ENCODE results near the gene C1GALT1. TPM values are rescaled to one million over a fixed set of nuclear protein-coding genes. Genes with fewer than 3 reads are reported as not detected.
"Not testable (repeated sequence)": the region's sequence is repeated elsewhere in the genome, so short reads cannot be mapped to it uniquely, and the experiment has no call there.

Gene C1GALT1
- total RNA-seq, 1 donor from 2014 or later, result 37.2 TPM

- H3K27me3 Mint-ChIP-seq; H3K36me3 Mint-ChIP-seq (ENCODE audit: low read depth); DNase-seq; H3K4me3 Mint-ChIP-seq; intact Hi-C loops (cut with micrococcal nuclease); H3K27ac Mint-ChIP-seq: not testable (repeated sequence)
- peaks cover 30% of the 10 kb centered on the region for H3K4me1 Mint-ChIP-seq
- H3K9me3 Mint-ChIP-seq, result peaks cover 15% of the 10 kb centered on the region
These were observed 28.0 kb upstream of the C1GALT1 start for GRCh38 chr7:7154355-7154754.

DNA sequence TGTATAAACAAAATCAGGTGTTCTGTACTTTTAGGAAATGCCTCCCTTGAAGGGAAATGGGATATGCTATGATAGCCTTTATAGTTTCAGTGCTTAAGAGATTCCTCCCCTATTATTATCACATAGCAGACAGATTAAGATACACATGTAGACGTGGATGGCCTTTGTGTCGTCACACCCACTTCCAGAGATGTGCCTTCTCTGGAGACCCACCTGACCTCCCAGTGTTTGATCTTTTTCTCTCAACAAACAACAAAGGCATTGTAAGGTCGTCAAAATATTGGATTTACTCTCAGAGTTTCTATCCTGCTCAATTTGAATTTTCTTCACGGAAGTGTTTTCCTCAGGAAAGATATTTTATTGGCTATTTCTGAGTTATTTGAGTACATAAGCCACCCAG lies 25.7 kb upstream of the C1GALT1 start:
- H3K4me1 Mint-ChIP-seq, result peaks cover 46% of the 10 kb centered on the region
- peaks cover 18% of the 10 kb centered on the region for H3K36me3 Mint-ChIP-seq (ENCODE audit: low read depth)
- H3K27ac Mint-ChIP-seq, result peak overlapping the region; percentile 83
- DNase-seq, result no peak
- peaks cover 24% of the 10 kb centered on the region for H3K9me3 Mint-ChIP-seq
- intact Hi-C loops (cut with micrococcal nuclease), result loop anchor here (1.0 to 5.0 kb wide), 2 partner anchors 26 to 411 kb away; partner anchors contain the start of genes C1GALT1 and MIOS
- H3K4me3 Mint-ChIP-seq, result peak overlapping the region; percentile 80
- H3K27me3 Mint-ChIP-seq, result no peaks in the 10 kb centered on the region

DNA sequence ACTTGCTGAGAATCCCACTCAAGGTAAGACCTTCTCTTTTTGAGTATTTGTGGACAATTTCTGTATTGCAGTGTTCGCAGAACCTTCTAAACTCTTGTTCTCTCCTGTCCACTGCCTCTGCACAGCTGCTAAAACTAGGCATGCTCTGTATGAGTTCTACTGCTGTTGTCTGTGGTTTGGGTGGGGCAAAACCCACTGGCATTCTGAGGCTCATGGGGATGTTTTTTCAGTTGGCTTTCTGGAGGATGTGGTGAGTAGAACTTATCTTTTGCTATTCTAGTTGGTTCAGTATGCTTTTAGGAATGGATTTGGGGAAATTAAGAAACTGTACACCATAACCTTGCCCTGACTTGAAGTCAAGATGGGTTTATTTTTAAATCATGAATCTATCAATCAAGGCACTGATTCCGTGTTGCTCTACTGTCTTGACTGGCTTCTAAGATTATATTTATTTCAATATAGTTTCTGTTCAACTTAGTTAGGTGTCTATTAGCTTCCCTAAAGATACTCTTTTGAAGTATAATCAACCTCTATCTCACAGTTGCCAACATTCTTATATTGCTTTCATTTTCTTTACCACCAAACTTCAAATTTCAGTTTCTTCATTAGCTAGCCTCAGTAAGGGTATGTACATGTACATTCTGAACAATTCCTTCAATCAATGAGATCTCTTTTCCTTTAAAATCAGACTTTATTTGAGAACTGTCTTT lies 25.0 kb upstream of the C1GALT1 start:
- intact Hi-C loops (cut with micrococcal nuclease), result loop anchor here (1.0 to 5.0 kb wide), 2 partner anchors 25 to 410 kb away; partner anchors contain the start of genes C1GALT1 and MIOS
- Mint-ChIP-seq H3K27ac (peak overlapping the region; percentile 83), H3K27me3 (no peaks in the 10 kb centered on the region), H3K4me1 (peaks cover 46% of the 10 kb centered on the region), H3K36me3 (ENCODE audit: low read depth) (peaks cover 19% of the 10 kb centered on the region), H3K4me3 (peak overlapping the region; percentile 80), H3K9me3 (peaks cover 25% of the 10 kb centered on the region)
- DNase-seq, result peak; percentile 90

- Mint-ChIP-seq H3K4me1 (peaks cover 46% of the 10 kb centered on the region), H3K4me3 (peak overlapping the region; percentile 80), H3K36me3 (ENCODE audit: low read depth) (peaks cover 19% of the 10 kb centered on the region), H3K27me3 (no peaks in the 10 kb centered on the region), H3K27ac (peak overlapping the region; percentile 83), H3K9me3 (peaks cover 25% of the 10 kb centered on the region)
- intact Hi-C loops (cut with micrococcal nuclease), result loop anchor here (1.0 to 5.0 kb wide), 2 partner anchors 24 to 409 kb away; partner anchors contain the start of genes C1GALT1 and MIOS
- no peak for DNase-seq
These were observed 24.5 kb upstream of the C1GALT1 start for GRCh38 chr7:7157887-7158271.

DNA sequence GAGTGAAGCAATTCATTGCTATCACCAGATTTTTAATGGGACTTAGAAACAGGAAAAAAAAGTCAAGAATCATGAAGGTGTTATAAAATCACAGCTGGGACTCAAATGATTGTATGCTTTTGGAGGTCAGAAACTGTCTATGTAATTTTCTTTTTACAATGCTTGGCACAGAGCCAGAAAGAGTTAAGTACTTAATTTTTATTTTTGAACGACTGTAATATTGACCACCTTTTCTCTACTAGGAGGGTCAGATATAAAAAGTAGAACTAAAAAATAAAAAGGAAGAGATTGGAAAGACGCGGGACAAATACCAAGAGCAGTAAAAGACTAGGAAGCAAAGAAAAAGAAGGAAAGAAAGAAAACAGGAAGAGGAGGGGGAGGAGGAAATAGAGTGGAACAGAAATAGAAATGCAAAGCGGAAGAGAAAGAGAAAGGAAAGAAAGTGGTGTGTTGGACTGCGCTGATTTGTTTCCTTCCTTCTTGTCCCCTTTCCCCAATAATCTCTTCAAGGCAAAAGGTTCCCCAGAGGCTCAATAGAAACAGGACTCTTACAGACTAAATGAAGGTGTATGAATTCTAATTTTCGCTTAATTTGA lies 23.2 kb upstream of the C1GALT1 start:
- H3K9me3 Mint-ChIP-seq, result peaks cover 28% of the 10 kb centered on the region
- H3K4me3 Mint-ChIP-seq, result peak overlapping the region; percentile 76
- DNase-seq, result no peak
- H3K27ac Mint-ChIP-seq, result peak overlapping the region; percentile 55
- H3K27me3 Mint-ChIP-seq, result no peaks in the 10 kb centered on the region
- intact Hi-C loops (cut with micrococcal nuclease), result loop anchor here (5.0 kb wide), 1 partner anchor 408 kb away; the partner anchor contains the start of gene MIOS
- peaks cover 20% of the 10 kb centered on the region for H3K36me3 Mint-ChIP-seq (ENCODE audit: low read depth)
- H3K4me1 Mint-ChIP-seq, result peaks cover 48% of the 10 kb centered on the region

- peaks cover 16% of the 10 kb centered on the region for H3K9me3 Mint-ChIP-seq
- H3K27ac Mint-ChIP-seq, result no peak overlapping the region
- peaks cover 22% of the 10 kb centered on the region for H3K36me3 Mint-ChIP-seq (ENCODE audit: low read depth)
- H3K4me1 Mint-ChIP-seq, result peaks cover 29% of the 10 kb centered on the region
- H3K27me3 Mint-ChIP-seq, result no peaks in the 10 kb centered on the region
- no peak overlapping the region for H3K4me3 Mint-ChIP-seq
- intact Hi-C loops (cut with micrococcal nuclease), result no loop called here
- DNase-seq, result no peak
These were observed 17.8 kb upstream of the C1GALT1 start for GRCh38 chr7:7164591-7164990.

DNA sequence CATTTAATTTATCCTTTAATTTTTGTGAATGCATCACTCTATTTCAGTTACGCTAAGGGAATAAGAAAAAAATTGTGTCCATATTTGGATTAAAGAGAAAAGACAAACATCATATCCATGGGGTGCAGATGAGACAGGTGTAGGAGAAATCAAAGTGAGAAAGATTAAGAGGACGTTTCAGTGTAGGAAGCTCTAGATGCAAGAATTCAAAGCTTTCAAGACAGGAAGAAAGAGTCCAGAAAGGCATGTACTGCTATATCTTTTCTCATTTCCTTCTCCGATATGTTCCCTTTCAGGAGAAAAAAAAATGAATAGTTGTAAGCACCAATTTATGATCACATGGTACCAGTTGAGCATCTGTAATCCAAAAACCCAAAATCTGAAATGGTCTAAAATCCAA lies 17.0 kb upstream of the C1GALT1 start:
- intact Hi-C loops (cut with micrococcal nuclease), result no loop called here
- Mint-ChIP-seq H3K27ac (no peak overlapping the region), H3K36me3 (ENCODE audit: low read depth) (peaks cover 19% of the 10 kb centered on the region), H3K4me1 (peaks cover 21% of the 10 kb centered on the region), H3K9me3 (peaks cover 13% of the 10 kb centered on the region), H3K27me3 (no peaks in the 10 kb centered on the region), H3K4me3 (no peak overlapping the region)
- DNase-seq, result no peak

GRCh38 chr7:7166318-7166717 lies 16.0 kb upstream of the C1GALT1 start:
- Mint-ChIP-seq H3K36me3 (ENCODE audit: low read depth) (peaks cover 17% of the 10 kb centered on the region), H3K9me3 (peaks cover 14% of the 10 kb centered on the region), H3K27ac (no peak overlapping the region), H3K4me1 (peaks cover 17% of the 10 kb centered on the region), H3K27me3 (no peaks in the 10 kb centered on the region), H3K4me3 (no peak overlapping the region)
- DNase-seq, result no peak
- intact Hi-C loops (cut with micrococcal nuclease), result no loop called here

- DNase-seq, result no peak
- H3K27ac Mint-ChIP-seq, result no peak overlapping the region
- intact Hi-C loops (cut with micrococcal nuclease), result no loop called here
- H3K27me3 Mint-ChIP-seq, result no peaks in the 10 kb centered on the region
- H3K4me3 Mint-ChIP-seq, result no peak overlapping the region
- peaks cover 12% of the 10 kb centered on the region for H3K4me1 Mint-ChIP-seq
- H3K9me3 Mint-ChIP-seq, result peaks cover 10% of the 10 kb centered on the region
- H3K36me3 Mint-ChIP-seq (ENCODE audit: low read depth), result peaks cover 17% of the 10 kb centered on the region
These were observed 13.0 kb upstream of the C1GALT1 start for GRCh38 chr7:7169296-7169695.

- intact Hi-C loops (cut with micrococcal nuclease), result no loop called here
- Mint-ChIP-seq H3K4me3 (no peak overlapping the region), H3K36me3 (ENCODE audit: low read depth) (peaks cover 17% of the 10 kb centered on the region), H3K27me3 (no peaks in the 10 kb centered on the region), H3K27ac (no peak overlapping the region), H3K9me3 (peaks cover 13% of the 10 kb centered on the region), H3K4me1 (peaks cover 11% of the 10 kb centered on the region)
- no peak for DNase-seq
These were observed 8.2 kb upstream of the C1GALT1 start for GRCh38 chr7:7173956-7174632.

- Mint-ChIP-seq H3K4me3 (no peak overlapping the region), H3K27ac (no peak overlapping the region), H3K9me3 (peaks cover 13% of the 10 kb centered on the region), H3K4me1 (peaks cover 11% of the 10 kb centered on the region), H3K27me3 (no peaks in the 10 kb centered on the region), H3K36me3 (ENCODE audit: low read depth) (peaks cover 17% of the 10 kb centered on the region)
- no peak for DNase-seq
- intact Hi-C loops (cut with micrococcal nuclease), result no loop called here
These were observed 7.2 kb upstream of the C1GALT1 start for GRCh38 chr7:7175075-7175695.

DNA sequence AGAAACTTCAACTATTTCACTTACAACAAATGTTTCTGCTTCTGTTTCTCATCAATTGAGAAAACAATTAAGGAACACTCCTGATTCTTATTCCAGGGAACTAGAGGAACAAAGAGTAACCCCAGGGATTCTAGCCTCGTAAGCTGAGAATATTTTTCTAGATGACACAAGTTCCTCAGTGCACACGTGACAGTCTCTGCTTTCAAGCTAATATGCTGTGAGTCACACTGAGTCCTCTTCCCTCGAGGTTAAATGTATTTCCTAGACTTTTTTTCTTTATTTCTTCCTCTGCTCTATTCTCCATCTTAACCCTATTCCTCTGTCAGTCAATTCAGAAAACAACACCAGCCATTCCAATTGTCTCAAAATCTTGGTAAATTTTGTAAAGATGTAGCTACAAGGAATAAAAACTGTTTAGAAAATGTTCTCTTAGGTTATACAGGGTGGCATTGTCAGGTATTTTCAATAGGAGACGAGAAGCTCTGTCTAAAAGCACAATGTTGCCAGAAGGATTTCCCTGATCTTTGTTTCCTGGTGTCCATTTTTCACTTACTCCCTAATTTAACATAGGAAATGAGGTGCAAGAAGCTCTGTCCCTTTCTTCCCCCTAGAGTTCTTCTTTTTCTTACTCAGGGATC lies 5.8 kb upstream of the C1GALT1 start:
- no peak overlapping the region for H3K4me3 Mint-ChIP-seq
- peaks cover 15% of the 10 kb centered on the region for H3K4me1 Mint-ChIP-seq
- H3K27me3 Mint-ChIP-seq, result no peaks in the 10 kb centered on the region
- H3K9me3 Mint-ChIP-seq, result peaks cover 9% of the 10 kb centered on the region
- intact Hi-C loops (cut with micrococcal nuclease), result no loop called here
- no peak for DNase-seq
- H3K27ac Mint-ChIP-seq, result no peak overlapping the region
- peaks cover 11% of the 10 kb centered on the region for H3K36me3 Mint-ChIP-seq (ENCODE audit: low read depth)

DNA sequence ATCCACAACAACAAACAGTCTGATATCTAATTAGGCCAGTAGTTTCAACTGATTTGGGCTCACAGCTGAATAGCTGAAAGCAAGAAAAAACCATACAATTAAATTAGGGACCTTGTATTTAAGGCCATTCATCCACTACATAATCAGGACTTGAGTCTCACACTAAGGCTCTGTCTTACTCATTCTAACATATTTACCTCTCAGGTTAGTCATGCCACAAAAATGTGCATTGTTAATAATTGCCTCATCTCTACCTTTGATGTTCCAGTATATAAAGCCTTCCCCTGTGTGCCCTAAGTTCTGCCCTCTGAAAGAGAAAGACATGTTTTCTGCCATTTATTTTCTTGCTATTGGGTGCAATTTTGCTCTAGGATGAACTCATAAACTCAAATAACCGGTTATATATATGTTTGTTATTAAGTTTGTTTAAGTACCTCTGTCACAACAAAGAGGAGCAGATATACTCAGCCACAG lies 5.3 kb upstream of the C1GALT1 start:
- no peak for DNase-seq
- Mint-ChIP-seq H3K9me3 (peaks cover 9% of the 10 kb centered on the region), H3K4me3 (no peak overlapping the region), H3K27me3 (no peaks in the 10 kb centered on the region), H3K4me1 (peaks cover 17% of the 10 kb centered on the region), H3K36me3 (ENCODE audit: low read depth) (peaks cover 11% of the 10 kb centered on the region), H3K27ac (no peak overlapping the region)
- intact Hi-C loops (cut with micrococcal nuclease), result no loop called here
